HL-60/S4 treated with retinoic acid at 250 ng/mL for 4 days and 3 days (cell line): Measurements from ENCODE around the gene DMTF1.
"Not testable (repeated sequence)": the region's sequence is repeated elsewhere in the genome, so short reads cannot be mapped to it uniquely, and the experiment has no call there.

ENCODE experiments used
- in situ Hi-C: fragments of 300-500 bp; cut with MboI; formaldehyde crosslinking; loops from 2 replicates; pipeline ENCODE4 v1.7.0; 2022; ENCODE audit warnings: low sequenced_read_pairs

DMTF1 gene

DNA sequence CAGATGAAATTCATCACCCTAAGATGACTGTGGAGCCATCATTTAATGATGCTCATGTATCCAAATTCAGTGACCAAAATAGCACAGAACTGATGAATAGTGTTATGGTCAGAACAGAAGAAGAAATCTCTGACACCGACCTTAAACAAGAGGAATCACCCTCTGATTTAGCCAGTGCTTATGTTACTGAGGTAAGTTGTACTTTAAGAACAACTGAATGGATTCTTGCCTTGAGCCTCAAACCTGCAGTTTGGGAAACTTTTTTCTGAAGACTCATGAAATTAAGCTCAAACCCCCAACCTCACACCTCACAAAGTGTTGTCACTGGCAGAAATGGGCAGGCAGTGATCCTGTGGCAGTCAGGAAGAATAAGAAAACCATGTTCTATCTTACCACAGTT lies 41.7 kb downstream of the DMTF1 start:
- in situ Hi-C loops, result no loop called here

DNA sequence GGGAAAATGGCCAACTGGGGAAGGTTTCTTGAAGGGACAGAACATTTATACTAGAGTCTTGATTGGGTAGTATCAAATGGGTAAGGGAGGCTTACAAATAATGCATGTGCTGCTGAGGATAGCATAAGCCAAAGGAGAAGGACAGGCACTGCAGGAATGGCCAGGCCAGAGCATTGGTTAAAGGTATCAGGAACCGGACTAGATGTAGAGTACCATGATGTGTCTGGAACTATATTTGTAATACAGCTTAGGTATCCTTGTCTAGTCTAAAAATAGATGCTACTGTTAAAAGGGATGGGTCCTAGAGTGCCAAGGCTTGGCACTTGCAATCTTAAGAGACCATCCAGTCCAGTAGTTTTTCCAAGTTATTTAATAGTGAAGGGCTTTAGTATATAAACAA lies 47.0 kb downstream of the DMTF1 start:
- in situ Hi-C loops, result no loop called here

DNA sequence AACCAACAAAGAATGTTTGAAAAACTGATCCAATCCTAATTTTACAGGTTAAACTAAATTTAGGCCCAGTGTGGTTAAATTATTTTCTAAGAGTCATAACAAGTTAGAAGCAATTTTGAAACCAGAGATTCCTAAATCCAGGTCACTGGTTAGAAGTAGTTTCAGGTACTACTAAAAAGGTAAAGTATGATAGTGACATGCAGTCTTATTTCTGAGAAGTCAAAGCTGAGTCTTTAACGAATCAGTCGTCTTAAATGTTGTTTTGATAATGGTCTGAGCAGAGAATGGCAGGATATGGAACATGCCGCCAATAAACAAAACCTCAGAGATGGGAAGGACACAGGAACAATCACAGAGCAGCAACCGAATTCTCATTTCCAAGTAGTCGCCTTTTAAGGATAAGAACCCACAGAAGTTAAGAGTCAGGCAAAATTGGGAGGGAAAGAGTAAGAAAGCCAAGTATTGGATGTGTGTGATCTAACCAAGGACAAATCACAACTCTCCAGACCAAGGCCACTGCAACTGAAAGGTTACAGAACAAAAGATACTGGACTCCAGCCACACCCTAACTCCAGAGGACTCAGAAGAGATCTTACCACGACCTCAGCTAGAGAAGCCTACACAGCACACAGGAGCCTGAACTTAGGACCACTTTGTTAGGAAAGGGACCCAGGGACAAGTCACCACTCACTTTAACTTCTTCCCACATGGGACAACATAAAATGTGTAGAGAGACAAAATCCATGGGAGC lies 47.6 kb downstream of the DMTF1 start:
- in situ Hi-C loops, result no loop called here

DNA sequence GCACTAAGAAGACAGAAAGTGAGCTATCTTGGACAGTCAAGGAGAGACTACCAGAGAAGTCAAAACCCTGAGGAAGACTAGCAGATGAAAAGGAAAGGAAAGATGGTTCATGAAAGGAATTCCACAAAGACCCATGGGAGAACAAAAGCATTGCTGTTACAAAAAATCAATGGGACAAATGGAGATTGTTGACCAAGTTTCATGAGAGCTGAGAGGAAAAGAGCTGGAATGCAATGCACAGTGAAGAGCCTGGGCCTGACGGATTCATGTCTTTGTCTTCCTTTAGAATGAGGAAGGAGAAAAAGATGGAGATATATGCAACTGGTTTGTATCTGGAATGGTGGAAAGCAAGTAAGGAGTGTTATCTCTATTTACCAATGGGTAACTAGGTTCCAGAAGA lies 50.0 kb downstream of the DMTF1 start:
- in situ Hi-C loops, result no loop called here

DNA sequence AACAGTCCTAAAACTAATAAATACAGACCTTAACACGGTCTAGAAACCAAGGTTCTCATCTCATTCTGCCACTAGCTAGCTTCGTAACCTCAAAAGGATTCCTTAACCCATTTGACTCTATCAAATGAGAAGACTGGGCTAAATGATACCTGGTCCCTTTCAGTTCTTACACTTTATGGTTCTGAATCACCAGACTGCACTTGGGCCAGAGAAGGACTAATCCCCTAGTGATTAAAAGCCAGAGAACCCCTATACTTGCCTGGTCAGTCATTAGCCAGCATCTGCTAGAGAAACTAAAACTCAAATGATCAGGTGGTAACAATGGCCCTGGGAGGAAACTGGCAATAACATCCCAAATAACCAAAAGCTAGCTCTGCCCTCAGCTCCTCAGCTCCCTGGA lies 50.5 kb downstream of the DMTF1 start:
- in situ Hi-C loops, result no loop called here

DNA sequence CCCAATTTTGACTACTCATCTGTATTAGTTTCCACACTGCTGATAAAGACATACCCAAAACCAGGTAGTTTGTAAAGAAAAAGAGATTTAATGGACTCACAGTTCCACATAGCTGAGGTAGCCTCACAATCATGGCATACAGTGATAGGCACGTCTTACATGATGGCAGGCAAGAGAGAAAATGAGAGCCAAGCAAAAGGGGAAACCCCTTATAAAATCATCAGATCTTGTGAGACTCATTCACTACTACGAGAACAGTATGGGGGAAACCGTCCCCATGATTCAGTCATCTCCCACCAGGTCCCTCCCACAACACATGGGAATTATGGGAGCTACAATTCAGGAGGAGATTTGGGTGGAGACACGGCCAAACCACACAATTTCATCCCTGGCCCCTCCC lies 51.7 kb downstream of the DMTF1 start:
- in situ Hi-C loops, result not testable (repeated sequence)

DNA sequence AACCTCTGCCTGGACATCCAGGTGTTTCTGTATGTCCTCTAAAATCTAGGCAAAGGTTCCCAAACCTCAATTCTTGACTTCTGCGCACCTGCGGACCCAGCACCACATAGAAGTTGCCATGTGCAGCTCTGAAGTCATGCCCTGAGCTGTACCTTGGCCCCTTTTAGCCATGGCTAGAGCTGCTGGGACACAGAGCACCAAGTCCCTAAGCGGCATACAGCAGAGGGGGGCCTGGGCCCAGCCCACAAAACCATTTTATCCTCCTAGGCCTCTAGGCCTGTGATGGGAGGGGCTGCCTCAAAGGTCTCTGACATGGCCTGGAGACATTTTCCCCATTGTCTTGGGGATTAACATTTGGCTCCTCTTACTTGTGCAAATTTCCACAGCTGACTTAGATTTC lies 52.7 kb downstream of the DMTF1 start:
- in situ Hi-C loops, result no loop called here

DNA sequence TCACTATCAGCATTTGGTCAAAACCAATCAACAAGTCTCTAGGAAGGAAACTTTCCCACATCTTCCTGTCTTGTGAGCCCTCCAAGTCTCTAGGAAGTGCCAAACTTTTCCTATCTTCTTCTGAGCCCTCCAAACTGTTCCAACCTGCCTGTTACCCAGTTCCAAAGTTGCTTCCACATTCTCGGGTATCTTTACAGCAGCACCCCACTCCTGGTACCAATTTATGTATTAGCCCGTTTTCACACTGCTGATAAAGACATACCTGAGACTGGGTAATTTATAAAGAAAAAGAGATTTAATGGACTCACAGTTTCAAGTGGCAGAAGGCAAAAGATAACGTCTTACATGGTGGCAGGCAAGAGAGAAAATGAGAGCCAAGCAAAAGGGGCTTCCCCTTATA lies 53.4 kb downstream of the DMTF1 start:
- in situ Hi-C loops, result not testable (repeated sequence)

DNA sequence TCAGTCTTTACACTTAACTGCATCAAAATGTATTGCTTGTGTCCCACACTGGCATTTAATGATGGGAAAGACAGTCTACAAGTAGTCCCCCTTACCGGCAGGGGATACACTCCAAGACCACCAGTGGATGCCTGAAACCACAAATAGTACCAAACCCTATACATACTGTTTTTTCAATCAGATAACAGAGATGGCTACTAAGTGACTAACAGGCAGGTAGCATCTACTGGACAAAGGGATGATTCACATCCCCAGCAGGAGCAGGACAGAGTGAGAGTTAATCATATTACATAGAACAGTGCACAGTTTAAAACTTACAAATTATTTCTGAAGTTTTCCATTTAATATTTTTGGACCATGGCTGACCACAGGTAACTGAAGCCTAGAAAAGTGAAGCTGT lies 54.1 kb downstream of the DMTF1 start:
- in situ Hi-C loops, result no loop called here

DNA sequence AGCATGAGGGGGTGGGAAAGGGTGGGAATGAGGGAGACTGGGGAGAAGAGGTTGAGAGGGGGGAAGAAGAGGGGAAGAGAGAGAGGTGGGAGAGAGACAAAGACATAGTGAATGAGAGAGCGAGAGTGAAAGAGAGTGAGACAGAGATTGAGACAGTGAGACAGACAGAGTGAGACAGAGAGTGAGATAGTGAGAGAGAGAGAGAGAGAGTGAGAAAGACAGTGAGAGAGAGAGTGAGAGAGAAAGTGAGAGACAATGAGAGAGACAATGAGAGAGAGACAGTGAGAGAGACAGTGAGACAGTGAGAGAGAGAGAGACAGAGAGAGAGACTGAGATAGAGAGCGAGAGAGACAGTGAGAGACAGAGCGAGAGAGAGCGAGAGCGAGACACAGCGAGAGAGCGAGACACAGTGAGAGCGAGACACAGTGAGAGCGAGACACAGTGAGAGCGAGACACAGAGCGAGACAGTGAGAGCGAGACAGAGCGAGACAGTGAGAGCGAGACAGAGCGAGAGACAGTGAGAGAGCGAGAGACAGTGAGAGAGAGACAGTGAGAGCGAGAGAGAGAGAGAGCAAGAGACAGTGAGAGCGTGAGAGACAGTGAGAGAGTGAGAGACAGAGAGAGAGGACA lies 57.2 kb downstream of the DMTF1 start:
- in situ Hi-C loops, result no loop called here

DNA sequence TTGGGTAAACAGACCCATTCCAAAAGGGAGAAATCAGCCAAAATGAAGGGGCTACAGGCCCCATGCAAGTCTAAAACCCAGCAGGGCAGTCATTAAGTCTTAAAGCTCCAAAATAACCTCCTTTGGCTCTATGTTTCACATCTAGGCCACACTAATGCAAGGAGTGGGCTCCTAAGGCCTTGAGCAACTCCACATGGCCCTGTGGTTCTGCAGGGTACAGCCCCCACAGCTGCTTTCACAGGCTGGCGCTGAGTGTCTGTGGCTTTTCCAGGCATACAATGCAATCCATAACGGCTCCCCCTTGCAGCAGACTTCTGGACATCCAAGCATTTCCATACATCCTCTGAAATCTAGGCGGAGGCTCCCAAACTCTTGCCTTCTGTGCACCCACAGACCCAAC lies 58.3 kb downstream of the DMTF1 start:
- in situ Hi-C loops, result no loop called here

DNA sequence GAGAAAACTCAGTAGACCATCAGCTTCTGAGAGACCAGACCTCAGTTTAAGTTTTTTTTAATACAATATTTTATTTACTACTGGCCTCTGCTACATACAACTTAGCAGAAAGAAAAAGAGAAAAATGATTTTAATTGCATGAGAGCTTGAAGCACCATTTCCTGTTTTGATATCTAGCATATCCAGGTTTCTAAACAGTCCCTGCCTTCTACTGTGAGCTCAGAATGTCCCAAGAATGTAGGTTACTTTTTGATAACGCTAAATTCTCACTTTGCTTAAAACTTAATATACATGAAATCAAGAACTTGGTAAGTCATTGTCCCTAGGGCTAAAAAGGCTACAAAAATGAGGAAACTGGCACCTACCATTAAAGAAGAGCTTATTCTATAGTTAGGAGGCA lies 60.2 kb downstream of the DMTF1 start:
- in situ Hi-C loops, result no loop called here

DNA sequence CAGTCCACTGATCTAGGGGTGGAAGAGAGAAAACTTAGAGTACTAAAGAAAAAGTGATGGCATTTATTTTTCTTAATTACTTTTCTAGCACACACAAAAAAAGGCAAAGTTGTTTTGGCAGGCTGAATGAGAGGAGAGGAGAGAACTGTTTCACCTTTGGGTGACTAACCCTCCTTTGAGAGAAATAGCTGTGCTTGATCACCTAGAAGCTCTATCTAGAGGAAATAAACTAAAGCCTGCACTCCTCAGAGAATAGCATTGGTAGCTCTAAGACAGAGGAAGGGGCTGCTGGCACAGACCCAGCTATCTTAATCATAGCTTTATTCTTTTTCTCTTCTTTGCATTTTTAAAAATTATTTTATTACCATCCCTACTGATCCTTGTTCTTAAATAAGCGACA lies 61.0 kb downstream of the DMTF1 start:
- in situ Hi-C loops, result no loop called here

DNA sequence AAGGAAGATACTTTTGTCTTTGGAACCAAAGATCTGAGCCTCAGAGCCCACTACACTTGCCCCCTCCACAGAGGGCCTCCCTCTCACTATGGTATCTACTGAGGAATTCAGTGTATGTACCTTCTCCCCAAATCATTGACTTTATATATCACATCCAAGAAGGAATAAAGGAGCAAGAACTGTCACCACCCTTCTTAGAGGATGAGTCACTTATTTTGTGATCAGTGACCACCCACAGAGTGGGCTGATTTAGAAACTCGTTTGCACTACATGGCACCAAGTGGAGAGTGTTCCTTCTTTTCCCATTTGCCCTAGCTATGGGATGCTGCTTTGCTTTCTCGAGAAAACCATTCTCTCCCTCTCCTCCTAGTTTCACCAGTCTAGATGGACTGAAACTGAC lies 61.6 kb downstream of the DMTF1 start:
- in situ Hi-C loops, result no loop called here

DNA sequence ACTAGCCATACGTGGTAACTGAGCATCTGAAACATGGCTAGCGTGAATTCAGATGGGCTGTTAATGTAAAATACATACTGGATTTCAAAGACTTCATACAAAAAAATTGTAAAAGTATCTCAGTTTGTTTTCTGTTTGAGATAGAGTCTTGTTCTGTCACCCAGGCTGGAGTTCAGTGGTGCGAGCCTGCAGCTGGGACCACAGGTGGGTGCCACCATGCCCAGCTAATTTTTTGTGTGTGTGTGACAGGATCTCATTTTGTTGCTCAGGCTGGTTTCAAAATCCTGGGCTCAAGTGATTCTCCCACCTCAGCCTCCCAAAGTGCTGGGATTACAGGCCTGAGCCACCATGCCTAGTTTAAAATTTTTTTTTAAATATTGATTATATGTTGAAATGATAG lies 62.8 kb downstream of the DMTF1 start:
- in situ Hi-C loops, result no loop called here

DNA sequence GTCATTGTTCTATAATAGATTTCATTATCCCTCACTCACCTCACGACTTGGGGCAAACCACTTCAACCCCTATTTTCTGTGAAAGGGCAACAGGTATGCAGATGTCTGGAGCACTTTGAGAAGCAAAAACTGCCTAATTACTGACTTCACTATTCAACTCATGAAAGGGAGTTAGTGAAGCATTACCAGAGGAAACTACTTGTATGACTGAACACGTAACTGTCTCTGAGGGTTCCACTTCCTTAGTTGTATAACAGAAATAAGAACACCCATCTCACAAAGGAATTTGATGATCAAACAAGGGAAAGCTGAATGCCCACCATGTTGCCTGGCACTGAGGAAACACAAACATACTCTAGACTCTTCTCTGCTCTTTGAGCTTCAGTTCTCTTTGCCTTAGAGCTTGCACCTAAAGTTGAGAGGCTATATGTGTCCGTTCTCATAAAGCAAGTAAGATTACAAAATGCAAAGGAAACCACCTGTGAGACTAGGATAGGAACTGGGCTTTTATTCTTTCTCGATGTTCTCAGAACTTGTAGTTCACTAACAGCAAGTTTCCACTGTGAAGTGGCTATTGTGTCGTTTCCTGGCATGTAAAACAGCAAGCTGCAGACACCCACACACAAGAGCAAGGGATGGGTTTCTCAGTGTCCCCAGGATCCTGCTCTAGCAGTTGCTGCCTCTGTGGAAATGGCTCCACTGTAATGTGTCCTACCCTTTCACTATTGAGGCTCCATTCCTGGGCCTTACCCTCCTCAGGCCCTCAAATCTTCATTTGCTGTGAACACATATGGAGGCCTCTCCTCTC lies 64.7 kb downstream of the DMTF1 start:
- in situ Hi-C loops, result no loop called here

DNA sequence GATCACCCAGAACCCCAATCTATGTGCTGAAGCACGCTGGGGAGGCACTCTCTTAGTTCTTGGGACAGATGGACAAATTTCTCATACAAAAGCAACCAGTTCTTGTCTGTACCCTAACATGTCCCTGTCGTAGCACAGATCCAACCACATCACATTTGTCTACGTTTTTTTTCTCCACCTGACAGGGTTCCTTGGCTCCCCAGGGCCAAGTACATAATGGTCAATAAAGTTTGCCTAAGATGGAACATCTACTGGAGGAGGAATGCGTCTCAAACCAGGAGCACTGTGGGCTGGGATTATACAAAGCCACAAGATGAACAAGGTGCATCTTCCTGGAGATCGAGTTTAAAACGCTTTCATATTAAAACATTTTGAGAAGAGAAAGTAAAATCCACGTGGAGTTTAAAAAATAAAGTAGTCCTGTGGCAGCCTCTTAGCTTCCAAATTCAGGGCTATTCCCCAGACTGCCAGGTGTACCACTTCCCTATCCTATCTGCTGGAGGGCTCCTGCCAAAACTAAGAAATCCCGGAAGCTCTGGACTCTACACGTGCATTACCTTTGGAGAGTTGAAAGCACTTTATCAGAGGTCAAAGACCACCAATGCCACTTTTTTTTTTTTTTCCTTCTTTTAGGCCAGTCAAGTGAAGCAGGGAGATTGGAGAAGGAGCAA lies 65.9 kb downstream of the DMTF1 start:
- in situ Hi-C loops, result no loop called here

DNA sequence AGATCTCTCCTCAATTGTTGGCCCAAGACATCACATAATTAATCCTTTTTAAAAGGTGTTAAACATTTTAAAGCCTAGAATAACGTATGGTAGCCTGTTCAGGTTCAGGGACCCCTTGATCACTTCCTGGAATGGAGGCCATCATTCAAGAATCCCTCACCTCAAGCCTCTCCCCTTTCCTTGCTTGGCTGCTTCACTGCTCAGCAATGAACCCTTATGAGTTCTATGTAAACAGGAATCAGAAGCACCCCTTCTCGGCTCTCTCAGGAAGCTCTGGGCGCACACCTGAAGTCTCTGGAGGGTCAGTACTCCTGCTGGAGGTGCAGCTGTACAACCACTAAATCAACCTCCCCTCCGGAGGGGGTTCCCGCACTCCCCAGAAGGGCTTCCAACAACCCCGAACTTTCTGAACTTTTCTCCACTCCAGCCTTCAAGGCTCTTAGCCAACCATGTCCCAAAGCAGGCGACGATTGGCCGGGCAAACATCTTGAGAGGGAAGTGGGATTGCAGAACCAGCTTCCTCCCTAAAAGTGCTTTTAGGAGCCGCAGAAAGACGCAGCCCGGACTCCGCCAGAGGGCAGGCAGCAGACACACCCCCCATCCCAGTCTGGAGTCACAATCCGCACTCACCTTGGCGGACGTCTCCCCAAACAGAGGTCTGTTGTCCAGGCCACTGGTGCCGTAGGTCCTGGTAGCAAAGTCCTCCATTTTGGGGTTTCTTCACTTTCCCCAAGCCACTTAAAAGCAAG lies 66.7 kb downstream of the DMTF1 start:
- in situ Hi-C loops, result no loop called here

DNA sequence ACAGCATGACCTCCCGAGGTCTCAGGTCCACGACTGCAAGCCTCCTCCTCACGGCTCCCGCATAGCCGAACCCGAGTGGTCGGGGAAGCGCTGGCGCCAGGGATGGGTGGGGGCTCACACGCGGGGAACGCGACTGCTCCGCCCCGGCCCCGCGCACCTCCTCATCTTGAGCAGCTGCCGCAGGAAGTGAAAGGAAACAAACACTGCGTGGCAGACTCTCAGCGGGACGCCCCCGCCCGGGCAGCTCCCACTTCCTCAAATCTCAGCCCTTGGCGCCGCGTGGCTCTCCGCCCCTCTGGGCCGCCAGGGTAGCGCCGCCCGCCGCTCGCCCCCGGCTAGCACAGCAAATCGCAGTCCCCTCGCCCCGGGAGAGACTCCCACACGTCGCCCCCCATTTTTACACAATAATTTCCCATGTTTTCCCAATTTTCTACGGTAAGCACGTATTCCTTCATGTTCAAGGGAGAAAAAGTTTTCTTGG lies 67.3 kb downstream of the DMTF1 start, which contains the start of gene TMEM243:
Gene TMEM243, minus strand, starts transcription at position 188 of the 481 bp plus-strand sequence. CDS start 229 bp downstream, outside the sequence.
- in situ Hi-C loops, result no loop called here

DNA sequence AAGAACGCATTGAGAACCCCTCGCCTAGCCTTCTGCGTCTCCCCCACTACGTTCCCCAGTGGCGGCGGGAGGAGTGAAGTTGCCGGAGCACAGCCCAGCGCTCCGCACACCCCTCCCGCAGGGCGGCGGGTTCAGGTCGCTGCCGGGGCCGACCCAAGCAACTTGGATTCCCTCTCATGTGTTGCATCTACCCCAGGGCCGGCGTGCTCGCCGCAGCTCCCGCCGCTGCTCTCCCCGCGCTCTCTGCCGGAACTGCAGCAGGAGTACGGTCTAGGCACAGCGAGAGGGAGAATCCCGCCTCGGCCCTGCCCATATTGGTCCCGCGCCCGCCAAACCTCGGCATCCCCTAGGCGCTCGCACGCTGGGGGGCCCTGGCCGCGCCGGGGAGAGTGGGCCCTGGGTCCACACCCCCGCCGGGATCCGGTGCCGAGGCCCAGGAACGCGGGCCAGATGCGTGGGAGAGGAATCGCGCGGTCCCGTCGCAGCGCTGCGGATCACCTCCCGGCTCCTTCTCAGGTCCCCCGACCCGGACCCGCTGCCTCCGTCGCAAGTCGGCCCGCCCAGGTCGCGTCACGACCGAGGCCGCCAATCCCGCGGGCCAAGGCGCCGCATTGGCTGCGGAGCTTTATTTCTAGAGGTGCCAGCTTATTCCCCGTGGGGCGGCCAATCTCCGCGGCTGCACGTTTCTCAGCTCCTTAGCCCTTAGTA lies 67.9 kb downstream of the DMTF1 start:
- in situ Hi-C loops, result no loop called here
